HG03175 (cell line): ENCODE results near the gene TECTB.

ENCODE experiments used
- ATAC-seq: cut with Tn5 transposase; IDR thresholded peaks from one replicate; pipeline ENCODE4 v1.9.1; 2021; ENCODE audit warnings: mild to moderate bottlenecking, moderate library complexity; ENCODE audit not compliant: unreplicated experiment

The TECTB gene

DNA sequence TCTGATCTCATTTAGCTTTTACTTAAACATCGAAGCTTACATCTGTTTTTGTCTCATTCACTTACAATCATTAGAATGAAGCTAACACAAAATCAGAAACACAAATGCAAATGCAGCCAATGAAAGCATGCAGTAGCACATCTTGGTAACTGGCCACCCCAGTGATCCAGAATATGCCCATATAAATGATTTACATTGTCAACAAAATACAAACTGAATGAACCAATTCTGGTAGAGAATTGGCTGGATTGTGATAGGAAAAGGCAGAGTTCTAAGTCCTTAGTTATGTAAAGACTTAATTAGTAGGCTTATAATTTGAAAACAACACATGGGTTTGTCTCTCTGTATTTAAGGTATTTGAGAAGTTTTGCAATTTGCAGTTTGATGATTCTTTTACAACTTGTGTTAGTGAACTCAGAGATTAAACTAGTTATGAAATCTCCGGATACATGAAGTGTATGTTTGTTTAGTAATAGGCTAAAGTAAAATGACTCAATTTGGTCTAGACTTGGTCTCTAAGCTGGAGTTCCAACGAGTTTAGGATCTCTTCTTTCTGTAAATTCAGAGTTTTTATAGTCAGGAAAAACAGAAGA is 21.2 kb downstream of the TECTB start:
- no peak for ATAC-seq

DNA sequence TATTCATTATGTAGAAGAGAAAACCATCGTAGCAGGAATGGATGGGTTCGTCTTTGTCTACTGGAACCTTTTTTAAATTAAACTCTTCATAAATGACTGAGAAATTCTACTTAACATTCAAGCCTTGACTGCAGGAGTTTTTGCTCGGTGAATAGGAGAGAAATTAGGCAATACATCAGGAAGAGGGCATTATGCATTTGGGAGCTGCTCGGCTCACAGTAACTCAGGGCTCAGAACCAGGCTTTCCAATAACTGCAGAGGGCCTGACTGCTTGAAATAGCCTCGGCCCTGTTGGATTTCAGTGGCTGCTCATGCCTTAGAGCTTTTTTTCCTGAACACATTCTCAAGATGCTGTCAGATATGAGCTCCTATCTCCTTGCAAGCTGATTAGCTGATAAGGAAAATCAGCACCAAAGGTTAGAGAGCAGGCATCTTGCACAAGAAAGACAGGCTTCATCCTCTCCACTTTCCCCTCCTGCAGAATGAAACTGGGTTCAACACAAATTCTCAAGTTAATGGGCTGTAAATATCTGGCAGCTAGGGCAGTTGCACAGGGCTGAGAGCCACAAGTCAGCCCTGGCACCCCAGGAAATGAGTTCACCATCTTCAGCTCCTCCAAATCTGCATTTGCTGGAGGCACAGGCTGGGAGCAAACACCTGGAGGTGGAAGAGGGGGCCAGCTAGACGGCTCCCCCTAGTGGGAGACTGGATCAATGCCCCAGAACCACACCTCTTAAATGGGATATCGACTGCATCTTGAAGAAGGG is 24.3 kb downstream of the TECTB start:
- ATAC-seq: peak; percentile 62

DNA sequence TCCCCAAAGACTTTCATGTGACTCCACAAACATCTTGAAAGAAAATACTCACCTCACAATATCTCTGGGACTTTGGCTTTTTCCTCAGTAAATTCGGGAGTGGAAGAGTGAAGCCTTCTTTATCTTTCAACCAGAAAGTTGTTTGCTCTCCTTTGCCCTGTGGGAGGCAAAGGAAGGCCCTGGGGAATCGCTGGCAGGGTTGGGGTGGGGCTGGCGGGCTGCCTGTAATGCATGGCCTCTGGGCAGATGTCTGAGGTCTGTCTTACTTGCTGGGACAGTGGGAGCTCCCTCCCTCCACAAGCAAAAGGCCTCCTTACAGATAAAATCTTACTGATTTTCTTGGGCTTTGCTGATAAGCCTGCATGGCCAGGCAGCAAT is 24.9 kb downstream of the TECTB start:
- ATAC-seq: no peak

DNA sequence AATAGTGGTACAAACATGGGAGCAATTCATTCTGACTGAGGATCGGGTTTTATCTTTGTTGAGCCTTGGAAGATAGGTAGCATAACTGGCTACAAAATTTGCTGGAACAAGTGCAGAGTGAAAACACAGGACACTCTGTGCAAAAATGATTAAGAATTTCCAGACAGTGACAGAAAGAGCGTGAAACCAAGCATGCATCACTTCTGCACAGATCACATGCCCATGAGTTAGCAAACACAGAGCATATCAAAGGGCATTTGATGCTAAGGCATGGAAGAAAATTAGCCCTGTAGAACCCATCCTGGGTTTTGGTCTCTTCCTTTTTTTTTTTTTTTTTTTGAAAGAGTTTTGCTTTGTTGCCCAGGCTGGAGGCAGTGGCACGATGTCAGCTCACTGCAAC is 28.3 kb downstream of the TECTB start:
- ATAC-seq: no peak

- ATAC-seq: no peak
Observed at GRCh38 chr10:112313234-112313633, 30.0 kb downstream of the TECTB start.

DNA sequence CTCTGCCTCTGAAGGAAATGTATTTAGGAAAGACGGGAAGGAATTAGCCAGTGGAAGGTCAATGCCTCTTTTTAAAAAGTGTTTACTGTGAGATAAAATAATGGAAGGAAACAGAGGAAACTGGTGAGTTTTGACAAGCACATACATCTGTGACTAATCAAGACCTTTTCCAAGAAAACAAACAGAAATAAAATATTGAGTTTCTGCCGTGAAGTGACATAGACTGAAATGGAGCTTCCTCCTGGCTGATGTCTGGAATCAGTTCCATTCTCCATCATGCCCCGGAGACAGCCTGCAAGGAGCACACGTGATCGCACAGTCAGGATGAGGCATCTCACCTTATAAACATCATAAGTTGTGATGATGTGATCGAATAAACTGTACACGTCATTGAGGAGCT is 30.7 kb downstream of the TECTB start:
- ATAC-seq: no peak

GRCh38 chr10:112314822-112315474 is 31.7 kb downstream of the TECTB start:
- ATAC-seq: peak; percentile 89

- no peak for ATAC-seq
Observed at GRCh38 chr10:112327678-112328077, 44.5 kb downstream of the TECTB start.

- ATAC-seq: no peak
Observed at GRCh38 chr10:112330162-112330561, 47.0 kb downstream of the TECTB start.

GRCh38 chr10:112330607-112331160 is 47.5 kb downstream of the TECTB start:
- ATAC-seq: no peak

- no peak for ATAC-seq
Observed at GRCh38 chr10:112332022-112332421, 48.8 kb downstream of the TECTB start.

DNA sequence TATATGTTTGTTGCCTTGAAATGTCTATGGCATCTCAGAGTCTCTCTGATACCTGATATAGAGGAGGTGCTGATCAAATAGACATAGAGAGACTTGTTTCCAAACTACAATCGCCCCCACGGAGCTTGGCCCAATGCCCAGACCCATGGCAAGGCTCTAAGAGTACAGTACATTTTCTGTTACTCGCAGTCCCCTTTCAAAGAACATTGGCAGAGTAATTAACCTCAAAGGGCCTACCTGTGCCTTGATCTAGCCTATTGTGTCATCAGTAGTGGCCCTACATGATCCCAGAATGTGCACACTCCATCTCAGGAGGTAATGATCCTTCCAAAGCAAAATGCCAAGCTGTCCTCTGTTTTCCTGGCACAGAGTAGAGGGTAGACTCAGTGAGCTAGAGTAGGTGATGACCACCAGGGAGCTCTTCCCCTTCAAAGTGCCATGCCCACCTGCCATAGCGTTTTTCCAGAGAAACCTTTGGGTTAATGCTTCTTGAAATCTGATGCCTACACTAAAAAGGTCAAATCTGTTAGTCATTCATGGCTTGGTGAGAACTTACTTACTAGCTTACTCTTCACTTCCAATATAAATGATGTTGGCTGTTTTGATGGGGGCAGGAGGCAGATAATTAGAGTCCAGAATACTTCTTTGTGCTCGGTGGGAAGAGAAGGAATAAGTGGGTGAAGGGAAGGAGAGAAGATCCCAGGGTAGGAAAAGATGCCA is 49.5 kb downstream of the TECTB start:
- no peak for ATAC-seq

GRCh38 chr10:112333452-112333851 is 50.3 kb downstream of the TECTB start:
- no peak for ATAC-seq

- ATAC-seq: no peak
Observed at GRCh38 chr10:112335111-112335867, 52.1 kb downstream of the TECTB start.

- no peak for ATAC-seq
Observed at GRCh38 chr10:112335868-112336265, 52.7 kb downstream of the TECTB start.

- no peak for ATAC-seq
Observed at GRCh38 chr10:112336556-112337201, 53.5 kb downstream of the TECTB start.

DNA sequence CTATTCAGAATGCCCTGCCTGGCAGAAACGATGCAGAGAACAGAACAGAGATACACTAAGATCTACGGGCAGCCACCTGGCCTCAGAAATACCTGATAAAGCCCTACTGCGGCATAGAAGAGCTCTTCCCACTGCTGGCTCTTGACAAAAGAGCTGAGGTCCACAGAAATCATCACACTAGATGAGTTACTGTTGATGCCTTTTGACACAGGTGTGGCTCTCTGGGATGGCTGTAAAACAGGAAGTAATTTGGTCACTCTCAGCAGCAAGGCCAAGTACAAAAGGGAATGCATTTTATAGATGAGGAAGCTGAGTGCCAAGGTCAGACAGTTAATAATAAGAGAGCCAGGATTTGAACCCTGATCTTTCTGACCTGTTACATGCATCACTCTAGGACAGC is 55.8 kb downstream of the TECTB start:
- ATAC-seq: no peak

DNA sequence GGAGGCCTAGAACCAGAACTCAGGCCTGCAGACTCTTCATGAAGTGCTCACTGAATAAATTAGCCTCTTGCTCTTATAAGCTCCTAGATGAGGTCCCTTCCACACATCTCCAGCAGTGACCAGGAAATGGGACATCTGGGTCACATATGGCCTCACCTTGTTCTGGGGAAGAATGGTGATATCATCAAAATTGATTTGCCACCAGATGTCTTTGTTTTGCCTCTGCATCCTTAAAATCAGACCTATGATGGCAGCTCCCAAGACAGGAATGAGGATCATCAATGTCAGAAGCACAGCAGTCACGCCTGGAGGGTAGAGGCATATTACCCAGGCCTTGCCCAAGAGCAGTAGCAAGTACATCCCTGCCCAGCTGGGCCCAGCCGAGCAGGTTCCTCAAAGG is 57.4 kb downstream of the TECTB start:
- no peak for ATAC-seq

DNA sequence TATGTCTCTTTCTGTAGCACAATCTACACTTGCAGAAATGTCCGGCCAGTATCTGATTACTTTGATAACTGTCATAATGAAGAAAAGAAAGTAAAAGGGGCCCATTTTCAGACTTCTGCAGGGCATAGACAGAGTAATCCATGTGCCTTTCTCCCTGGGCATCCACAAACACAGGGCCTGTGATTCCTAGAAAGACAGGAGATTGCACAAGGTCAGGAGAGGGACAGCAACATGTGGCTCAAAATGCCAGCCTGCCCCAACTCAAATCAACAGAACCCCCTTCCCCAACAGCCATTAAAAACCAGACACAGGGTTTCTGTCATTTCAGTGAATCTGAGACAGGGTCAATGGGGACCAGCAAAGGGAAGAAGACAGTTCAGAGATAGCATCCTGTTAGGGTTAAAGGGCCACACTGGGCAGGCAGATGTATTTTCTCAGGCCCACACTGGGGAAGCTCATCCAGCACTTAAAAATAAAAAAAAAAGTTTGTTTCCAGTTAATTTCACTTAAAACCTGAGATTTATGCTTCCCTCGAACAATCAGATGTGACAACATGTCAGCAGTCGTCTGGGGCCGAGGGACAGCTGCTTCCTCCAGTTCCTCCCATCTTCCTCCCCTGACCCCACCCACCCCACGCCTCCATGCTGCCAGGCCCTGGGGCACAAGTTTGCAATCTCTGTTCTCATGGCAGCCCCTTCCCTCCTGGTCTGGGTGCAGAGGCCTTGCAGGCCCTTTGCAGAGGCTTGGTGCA is 60.0 kb downstream of the TECTB start:
- ATAC-seq: no peak
